GM18517 (cell line): ENCODE measurements around the gene SPAG16.

Source experiments
- ATAC-seq: cut with Tn5 transposase; IDR thresholded peaks from one replicate; pipeline ENCODE4 v1.9.1; 2021; ENCODE audit warnings: mild to moderate bottlenecking, moderate library complexity; ENCODE audit not compliant: unreplicated experiment

Gene SPAG16

DNA sequence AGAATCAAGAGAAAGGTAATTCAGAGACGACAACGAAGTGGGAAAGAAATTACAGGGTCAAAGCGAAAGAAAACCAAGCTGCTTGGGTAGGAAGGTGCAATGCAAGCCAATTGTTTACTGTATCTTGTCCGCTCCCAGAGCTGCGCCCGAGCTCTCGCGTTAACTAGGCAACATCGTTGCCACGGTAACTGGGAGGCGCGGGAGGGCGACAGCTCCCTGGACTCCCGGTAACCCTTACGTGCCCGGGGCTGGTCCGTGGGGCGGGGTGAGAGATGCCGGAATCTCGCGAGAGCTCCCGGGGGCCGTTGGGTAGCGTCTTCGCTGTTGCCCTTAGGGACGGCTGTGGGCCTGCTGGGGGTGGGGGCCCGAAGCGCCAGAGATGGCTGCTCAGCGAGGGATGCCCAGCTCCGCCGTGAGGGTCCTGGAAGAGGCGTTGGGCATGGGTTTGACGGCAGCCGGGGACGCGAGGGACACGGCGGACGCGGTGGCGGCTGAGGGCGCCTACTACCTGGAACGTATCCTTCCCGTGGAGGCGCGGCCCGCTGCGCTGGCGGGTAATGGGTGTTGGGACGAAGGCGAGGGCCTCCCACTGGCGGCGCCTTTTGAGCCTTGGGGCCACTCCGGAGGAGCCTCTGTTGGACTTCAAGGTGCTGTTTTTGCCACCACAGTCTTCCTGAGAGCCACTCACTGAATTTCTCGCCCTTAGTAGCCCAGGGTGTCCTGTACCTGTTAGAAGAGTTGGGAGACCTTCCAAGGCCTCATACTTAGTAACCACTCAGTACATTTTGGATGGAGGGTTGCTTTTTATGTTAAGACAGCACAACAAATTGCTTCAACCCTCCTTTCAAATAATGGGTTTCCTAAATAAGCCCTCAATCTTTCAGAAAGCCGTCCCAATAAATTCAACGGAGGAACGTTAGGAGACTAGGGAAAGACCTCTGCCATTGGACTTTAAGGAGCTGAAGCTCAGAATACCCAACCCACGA lies at the start of gene SPAG16:
TSS of gene SPAG16 (plus strand) at position 360 of the 986 bp plus-strand sequence.
- ATAC-seq: peak; percentile 98

DNA sequence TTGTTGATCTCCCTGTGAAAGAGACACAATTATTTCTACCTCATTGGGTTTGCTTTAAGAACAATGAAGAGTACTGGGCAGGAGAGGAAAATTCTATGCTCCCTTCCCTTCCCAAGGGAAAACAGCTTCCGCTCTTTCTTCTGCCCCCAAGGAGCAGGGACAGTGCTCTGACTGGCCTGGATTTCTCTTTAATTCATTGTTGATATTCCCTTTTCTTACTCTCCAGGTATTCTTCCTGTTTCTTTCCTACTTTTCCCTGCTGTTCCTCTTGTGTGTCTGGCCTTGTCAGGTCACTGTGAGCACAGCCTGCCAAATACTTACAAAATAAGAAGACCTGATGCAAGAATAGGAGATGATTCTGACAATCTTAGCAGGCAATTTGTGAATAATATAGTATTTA lies 49.6 kb upstream of the SPAG16 start:
- no peak for ATAC-seq

DNA sequence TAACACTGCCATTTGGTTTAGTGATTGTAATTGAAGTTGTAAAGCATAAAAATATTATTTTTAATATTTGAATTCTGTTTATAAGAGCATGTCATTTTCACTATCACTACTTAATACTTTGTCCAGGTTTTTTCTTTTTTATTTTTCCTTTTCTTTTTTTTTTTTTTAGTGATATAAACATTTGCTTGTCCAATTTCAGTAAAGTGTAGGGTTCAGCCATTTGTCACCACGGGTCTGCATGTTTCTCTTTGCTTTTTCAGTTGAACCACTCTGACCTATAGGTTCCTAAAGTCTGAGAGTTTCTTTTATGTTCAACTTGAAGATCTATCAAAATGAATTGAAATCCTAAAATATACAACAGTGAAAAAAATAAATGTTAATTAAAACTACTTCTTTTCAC lies 48.5 kb upstream of the SPAG16 start:
- ATAC-seq: no peak

DNA sequence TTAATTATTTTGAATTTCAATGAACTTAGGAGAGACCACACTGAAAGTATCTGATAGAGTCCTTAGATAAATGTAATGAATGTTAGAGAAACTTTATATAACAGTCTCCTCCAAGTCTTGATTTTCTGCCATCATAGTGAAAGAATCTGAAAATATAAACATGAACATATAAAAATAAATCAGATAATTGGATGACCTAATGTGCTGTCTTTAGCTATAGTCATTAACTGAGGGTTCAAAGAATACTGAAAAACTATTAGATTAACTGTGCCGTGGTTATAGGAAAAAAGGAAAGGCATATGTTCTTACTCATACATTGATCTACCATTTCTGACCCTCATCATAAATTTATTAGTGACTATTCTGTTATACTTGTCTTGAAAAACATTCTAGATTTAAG lies 47.0 kb upstream of the SPAG16 start:
- no peak for ATAC-seq

DNA sequence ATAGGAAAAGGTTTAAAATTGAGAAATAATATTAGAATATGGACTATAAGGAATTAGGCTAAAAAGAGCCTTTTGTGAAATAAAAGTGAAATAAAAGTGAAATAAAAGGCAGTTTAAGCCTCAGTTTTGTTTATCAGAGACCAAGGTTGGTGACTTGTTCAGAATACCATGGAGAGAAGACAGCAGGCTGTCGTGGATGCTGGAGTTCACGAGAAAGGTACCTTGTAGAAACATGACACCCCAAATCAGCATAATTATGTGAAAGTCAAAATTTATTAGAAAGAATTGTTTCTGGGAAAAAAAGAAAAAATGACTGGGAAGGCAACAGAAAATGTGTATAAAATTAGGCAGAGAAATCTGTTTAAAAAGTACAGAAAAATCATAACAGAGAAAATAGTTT lies 46.5 kb upstream of the SPAG16 start:
- no peak for ATAC-seq

DNA sequence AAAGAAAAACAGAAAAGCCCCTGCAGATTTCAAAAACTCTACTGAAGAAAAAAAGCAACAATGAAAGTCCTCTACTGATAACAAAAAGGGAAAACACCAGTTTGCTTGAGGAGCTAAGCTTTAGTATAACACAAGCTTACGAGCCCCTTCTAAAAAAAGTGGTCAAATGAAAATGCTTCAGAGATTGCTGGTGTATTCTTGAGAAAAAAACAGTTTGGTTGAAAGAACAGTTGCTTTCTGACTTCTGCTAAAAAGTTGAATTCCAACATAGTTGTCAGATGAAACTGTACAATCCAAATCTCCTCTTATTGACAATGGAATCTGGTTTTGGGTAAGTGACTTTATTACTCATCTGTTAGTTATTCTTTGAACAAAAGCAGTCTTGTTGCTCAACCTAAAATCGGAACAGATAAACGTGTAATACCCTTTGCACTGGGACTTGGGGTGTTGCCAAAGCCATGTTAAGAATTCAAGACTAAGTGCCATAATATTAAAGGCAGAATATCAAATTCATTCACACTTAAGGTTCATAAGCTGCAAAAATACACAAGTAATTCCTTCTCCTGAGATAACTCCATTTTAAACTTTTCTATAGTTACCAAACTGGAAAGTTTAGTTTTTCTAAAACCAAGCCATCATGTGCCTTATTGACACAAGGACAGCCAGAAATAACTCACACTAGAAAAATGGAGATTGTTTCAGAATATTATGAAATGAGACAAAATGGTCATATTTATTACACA lies 45.3 kb upstream of the SPAG16 start:
- ATAC-seq: peak; percentile 50

DNA sequence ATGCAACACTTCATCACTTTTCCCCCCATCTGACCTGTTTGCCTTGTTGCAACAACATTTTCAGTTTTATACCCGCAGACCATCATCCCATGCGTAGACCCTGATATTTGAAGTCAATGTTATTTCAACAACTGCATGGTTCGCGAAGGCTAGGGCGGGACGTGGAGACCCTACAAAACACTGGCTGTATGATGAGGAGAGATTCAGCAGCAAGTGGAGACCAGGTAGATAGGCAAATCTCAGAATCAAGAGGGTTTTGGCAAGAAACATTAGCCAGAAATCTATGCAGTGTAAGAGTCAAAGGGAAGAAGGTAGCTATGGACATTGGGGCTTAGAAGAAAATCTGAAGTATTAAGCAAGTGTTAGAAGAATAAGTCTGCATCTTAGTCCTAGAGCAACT lies 42.4 kb upstream of the SPAG16 start:
- no peak for ATAC-seq

DNA sequence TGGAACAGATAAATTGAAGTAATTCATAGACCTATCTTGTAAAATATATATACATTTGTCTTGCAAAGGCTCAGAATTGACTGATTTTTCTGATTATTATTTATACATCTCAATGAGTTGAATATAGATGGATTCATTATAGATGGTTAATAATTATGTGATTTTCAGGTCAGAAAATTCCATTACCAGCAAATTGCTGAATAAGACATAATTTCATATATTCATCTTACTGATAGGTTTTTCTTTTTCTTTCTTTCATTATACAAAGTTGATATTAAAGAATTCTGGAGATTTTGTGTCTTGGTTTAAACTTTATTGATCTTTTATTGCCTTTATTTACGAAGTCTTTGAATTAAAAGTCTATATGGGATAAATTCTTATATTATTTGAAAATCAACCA lies 41.6 kb upstream of the SPAG16 start:
- ATAC-seq: no peak

DNA sequence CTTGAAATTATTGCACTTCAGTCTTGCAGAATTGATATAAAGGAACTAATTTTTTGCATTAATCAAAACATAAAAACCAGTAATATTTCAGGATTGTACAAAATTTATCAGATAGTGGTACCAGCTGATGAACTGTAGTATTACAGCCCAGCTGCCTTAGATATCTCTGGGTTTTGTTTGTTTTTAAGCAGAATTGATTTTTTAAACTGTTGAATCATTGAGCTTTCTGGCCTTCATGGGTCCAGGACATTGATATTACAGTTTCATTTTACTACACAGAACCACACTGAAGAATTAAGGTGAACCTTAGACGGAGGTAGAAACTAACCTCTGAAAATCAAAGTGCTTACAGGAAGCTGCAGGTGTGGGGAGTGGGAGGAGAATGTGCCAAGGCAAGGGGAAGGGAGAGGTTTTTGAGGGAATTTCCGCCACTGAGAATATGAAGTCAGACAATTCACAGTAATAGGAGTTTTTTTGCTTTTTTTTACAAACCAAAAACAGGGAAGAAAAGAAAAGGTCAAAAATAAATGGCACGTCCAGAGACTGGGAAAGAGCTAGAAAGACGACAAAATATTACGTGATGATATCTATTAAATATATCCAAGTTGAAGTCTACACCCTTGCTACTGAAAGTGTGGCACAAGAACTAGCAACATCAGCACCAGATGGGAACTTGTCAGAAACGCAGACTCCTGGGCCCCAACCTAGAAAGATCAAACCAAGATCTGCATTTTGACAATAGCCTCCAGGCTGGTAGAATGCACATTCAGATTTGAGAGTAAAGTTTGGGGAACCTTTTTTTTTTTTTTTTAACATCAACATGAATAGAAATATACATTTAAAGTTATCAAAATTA lies 40.8 kb upstream of the SPAG16 start:
- peak; percentile 26 for ATAC-seq

DNA sequence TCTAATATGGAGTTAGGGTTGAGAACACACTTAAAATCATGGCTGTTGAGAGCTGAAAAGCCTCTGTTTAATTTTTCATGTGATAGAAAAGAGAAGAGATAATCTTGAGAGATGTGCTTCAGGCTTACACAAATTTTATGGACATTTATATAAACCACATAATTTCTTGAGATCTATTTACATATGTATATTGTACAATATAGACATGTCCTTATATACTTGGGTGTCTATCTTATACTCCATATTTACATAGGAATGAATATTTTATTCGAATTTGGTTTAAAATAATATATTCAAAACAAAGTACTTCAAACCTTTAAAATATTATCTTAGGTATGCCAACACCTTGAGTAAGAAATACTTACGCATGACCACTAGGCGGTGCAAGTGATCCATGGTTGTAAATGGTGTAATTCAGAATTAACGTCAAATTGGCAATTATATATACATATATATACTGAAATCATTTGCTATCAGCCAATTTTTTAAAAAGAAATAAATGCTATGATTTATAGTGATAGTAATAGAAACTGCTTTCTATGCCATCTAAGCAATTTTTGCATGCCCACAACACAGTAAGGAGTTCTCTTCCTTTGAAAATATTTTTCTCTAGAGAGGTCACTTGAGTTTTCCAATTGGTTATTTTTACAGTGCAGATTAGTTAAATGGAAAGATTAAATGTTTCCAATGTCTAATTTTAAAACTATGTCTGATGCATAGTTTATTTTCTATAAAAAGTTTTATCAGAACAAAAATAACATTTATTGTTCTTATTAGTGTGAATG lies 37.6 kb upstream of the SPAG16 start:
- ATAC-seq: peak; percentile 34

DNA sequence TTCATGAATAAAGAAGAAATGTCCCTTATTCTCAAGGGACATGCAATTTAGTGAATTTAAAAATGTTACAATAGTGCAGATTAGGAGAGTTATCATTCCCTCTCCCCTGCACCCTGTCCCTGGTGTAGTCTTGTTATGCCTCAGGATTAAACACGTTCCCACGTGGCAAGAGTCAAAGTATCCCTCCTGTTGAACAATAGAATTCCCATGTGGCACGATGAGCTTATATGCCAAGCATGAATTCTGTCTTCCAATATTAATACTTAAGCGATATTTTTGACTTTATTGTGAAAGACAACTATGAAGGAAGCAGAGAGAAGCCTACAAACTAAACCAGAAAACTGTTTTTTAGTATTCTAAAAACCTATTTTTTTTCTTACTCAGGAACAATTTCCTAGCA lies 36.7 kb upstream of the SPAG16 start:
- ATAC-seq: no peak

DNA sequence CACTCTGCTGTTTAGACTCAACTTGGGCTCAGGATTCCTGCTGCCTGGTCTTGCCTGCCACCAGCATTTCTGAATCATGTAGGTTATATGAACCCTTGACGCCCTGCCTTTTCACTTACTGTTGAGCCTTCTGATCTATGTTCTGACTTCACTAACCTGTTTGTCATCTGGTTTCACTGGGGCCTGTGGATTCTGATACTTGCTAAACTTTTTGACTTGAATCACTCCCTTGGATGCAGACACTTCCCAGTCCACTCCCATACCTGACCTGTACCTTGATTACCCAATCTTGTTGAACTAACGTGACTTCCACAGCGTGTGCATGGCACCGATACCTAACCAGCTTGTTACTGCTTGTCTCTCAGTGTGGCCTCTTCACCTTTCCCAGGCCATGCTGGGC lies 35.6 kb upstream of the SPAG16 start:
- no peak for ATAC-seq

DNA sequence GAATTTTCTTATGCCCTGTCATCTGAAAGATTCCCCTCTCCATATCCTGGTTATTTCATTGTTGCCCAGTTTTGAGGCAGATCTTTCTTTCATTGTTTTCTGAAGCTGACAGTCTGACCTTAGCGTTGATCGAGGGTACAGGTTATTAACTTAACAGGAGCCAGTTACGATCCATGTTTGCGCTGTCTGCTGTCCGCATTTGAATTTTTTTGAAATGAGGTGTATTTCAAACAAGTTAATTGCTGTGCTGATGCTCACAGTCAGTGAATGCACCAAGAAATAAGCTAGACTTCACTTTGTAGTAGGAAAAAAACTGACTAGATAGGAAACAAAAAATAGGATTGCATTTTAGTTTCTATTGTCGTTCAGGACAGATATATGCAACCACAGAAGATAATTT lies 34.8 kb upstream of the SPAG16 start:
- ATAC-seq: no peak

DNA sequence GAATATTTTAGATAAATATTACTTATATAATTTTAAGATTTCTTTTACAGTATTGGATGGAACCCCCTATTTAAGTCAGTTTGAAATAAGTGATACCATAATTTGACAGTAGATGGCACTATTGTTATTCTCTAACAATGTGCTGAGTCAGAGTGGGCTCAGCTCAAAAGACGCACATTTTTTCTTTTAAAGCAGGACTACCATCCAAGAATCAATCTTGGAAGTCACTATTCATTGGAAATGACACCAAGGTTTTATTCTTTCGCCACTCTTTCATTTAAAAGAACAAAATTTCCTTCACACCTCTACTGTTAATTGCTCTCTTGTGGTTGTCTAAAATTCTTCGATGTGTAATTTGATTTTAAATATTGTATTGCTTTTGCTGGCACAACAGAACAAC lies 32.6 kb upstream of the SPAG16 start:
- peak; percentile 88 for ATAC-seq

DNA sequence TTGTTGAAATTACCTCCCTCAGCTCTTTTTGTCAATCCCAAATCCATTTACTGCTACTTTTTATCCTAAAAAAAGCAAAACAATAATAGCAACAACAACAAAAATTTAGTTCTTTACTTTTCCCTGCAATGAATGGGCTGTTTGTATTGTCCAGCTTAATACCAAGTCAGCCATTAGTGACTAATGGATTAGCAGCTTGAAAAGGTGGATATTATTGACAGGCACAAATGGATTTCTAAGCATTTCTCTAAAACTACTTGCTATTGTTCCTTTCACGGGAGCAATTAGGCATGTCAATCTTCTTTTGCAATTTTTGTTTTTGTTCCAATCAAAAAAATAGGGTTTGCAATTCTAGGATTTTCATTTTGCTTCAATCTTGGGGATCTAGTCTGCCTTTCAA lies 32.1 kb upstream of the SPAG16 start:
- ATAC-seq: no peak

DNA sequence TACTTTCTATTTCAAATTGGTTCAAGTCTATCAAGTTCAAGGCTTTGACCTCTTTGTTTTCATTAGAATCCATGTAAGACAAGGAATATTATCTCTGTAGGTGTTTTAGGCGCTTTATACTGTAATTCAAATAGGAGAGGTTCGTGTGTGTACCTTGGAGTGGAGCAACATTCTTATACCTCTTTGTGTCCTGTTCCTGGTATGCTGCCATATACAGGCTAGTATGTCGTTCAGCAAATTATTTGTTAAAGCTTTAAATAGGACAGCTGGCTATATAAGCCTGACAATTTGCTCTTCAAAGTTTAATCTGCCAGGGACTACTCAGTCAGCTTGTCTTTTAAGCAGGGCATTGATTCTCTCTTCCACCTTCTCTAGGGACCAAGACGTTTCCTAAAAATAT lies 31.1 kb upstream of the SPAG16 start:
- ATAC-seq: no peak

DNA sequence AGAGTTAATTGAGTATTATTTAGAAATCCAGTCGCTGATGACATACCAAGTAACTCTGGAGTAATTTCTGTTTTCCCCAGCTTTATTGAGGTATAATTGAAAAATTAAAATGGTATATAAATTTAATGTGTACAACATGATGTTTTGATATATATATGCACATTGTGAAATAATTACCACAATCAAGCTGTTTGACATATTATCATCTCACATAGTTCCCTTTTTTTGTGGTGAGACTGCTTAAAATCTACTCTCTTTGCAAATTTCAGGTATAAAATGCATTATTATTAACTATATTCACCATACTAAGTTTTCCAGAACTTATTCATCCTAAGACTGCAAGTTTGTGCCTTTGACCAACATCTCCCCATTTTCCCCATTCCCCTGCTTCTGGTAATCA lies 25.0 kb upstream of the SPAG16 start:
- ATAC-seq: no peak

DNA sequence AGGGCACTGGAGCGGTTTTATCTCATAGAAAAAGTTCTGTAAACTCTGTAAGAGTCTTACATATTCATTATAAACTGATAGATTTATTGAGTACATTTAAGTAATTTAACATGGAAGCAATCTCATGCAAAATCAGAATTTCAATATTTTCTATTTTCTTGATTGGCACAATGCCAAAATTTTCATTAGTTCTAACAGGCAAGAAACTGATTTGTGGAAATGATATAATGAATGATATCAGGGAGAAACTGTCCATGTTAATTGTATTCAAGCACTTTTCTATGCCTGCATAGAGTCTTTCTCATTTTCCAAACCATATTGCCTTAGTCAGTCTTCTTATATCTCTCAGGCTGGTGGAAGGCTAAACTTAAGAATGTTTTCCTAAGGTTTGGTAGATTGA lies 23.0 kb upstream of the SPAG16 start:
- ATAC-seq: no peak

DNA sequence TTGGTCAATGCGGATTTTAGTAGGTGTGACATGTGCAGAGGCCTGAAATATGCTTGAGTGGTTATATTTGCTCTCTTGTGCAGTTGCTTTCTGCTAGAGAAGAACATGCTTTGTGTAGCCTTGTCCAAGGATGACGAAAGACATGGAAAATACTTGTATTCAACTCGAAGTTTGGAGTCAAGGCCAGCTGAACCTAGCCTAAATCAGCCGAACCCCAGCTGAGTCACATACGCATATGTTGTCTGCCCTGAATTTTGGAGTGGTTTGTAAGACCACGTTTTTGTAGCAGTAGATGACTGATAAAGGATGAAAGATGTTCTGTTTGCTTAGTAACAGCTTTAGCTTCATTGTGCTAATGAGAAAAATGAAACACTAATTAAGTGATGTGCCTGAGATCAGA lies 22.5 kb upstream of the SPAG16 start:
- no peak for ATAC-seq

DNA sequence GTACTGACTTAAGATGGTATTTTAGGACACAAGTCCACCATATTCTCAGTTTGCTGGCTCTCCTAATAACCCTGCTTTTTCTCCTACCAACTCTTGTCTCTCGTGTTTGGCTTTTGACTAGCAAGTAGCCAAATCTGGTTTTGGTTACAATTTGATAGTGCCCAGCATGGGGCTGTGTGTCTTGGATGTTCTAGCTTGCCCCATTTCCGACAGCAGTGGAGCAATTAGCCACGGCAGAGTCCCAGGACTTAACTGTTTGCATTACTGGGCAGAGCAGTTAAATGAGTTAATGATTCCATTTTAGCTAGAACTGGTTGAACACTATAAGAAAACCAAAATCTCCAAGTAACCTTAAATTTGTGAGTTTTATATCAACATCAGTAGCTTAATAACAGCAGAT lies 18.6 kb upstream of the SPAG16 start:
- ATAC-seq: no peak
